GM18519 (cell line): Measurements from ENCODE around the gene F2.
"Not testable (repeated sequence)": the region's sequence is repeated elsewhere in the genome, so short reads cannot be mapped to it uniquely, and the experiment has no call there.

Experiments used
- ATAC-seq: cut with Tn5 transposase; IDR thresholded peaks from one replicate; pipeline ENCODE4 v1.9.1; 2021; ENCODE audit warnings: mild to moderate bottlenecking, moderate library complexity; ENCODE audit not compliant: unreplicated experiment, low FRiP score

The F2 gene

DNA sequence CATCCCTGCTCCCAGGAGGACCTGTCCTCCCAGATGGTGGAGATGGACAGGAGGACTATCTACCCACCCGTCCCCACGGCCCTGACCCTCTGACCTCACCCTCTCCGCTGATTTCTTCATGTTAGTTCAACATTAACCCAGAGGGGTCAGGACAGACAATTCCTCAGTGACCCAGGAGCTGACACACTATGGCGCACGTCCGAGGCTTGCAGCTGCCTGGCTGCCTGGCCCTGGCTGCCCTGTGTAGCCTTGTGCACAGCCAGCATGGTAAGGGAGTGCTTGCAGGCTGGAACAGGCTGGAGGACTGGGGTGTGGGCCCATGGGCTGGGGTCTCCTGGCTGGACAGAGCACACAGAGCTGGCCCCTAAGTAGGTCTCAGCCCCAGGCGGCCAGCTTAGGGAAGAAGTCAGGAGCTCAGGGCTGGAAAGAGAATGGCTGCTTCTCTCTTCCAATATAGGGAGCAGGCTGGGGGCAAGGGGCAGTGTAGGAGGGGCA lies at the start of gene F2:
Gene F2 (plus strand): TSS at position 166 of the 495 bp plus-strand sequence. CDS start 23 bp downstream, at position 189.
- no peak for ATAC-seq

DNA sequence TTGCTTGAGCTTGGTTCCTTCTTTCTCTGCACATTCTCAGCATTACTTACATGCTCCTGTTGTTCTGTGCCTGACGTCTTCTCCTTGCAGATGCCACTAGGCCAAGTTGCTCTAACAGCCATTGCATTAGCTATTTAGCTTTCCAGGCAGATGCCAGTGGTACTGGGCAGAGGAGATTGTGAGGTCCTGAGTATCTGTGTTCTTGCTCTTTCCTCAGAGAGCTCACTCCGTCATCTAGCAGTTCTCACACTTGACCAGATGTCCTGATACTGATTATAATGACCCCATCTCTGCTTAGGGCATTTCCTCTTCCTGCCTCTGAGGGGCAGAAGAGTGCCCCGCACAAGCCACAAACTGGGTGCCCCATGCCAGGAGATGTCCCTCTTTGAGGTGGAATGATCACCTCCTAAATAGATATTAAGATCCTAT lies 49.3 kb upstream of the F2 start:
- no peak for ATAC-seq

DNA sequence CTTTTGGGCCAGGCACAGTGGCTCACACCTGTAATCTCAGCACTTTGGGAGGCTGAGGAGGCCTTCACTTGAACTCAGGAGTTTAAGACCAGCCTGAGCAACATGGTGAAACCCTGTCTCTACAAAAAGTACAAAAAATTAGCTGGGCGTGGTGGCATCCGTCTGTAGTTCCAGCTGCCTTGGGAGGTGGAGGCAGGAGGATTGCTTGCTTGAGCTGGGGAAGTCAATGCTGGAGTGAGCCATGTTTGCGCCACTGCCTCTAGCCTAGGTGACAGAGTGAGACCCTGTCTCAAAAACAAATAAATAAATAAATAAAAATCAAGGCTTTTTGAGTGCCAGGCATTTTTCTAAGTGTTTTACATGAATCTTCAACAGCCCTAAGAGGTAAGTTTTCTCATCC lies 48.5 kb upstream of the F2 start:
- not testable (repeated sequence) for ATAC-seq

DNA sequence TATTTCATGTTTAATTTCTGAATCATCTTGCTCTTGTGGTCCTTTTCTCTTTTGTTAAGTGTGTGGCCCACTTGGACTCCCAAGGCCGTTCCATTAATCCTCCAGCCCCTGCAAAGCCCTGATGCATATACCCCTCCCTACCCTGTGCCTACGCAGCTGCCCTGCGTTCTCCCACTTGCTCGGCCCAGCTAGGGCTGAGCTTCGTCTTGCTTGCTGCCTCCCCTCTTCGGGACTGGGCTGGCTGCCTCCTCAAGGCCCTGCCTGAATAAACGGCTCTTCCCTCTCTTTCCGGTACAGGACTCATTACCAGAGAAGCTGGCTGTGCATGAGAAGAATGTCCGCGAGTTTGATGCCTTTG lies 47.1 kb upstream of the F2 start:
- no peak for ATAC-seq

DNA sequence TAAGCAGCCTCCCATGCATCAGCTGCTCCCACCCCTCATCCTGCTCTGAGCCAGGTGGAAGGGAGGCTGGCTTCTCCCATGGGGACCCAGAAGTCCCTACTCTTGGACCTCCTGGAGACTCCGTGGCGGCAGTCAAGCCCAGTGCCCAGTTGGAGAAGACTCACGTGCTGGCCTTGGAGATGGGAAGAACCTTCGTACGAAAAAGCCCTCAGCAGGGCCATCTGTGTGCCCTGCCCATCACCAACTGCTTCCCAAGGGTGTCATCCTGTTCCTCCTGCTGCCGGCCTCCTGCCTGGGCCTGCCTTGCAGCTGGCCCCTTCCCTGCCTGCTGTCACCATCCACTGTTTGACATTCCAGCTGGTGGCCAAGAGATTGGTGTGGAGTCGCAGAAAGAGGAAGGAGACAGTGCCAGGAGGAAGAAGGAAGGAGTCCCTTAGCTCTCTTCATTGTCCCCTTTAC lies 46.6 kb upstream of the F2 start:
- no peak for ATAC-seq

DNA sequence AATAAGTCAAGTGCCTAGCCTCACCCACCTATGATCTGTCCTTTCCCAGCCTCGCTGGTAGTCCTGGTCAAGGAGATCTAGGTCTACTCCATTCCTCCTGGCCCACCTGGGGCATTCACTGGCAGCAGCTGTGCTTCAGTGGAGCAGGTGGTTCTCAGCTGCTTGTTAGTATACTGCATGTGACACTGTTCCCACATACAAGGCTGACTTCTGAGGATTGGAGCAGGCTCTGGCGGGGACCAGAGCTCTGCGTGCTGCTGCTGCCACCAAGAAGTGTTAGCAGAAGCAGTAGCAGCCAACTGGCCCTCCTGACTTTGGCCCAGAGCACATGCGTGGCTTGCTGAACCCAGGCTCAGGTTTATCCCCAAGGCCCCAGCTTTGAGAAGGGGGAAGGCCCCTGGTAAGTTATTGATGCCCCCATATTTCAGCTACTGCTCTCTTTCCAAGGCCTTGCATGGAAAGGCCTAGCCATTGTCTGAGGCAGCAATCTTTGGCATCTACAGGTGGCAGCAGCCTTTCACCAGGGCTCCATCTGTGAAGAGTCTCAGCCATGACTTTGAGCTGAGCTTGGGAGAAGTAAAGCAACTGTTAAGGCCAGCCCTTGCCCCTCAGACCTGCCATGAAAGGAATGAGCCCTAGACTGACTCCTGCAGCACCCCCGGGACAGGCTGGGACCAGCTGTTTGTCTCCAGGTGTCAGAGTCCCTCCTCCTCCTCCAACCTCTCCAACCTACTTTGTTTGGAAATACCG lies 45.1 kb upstream of the F2 start:
- no peak for ATAC-seq

DNA sequence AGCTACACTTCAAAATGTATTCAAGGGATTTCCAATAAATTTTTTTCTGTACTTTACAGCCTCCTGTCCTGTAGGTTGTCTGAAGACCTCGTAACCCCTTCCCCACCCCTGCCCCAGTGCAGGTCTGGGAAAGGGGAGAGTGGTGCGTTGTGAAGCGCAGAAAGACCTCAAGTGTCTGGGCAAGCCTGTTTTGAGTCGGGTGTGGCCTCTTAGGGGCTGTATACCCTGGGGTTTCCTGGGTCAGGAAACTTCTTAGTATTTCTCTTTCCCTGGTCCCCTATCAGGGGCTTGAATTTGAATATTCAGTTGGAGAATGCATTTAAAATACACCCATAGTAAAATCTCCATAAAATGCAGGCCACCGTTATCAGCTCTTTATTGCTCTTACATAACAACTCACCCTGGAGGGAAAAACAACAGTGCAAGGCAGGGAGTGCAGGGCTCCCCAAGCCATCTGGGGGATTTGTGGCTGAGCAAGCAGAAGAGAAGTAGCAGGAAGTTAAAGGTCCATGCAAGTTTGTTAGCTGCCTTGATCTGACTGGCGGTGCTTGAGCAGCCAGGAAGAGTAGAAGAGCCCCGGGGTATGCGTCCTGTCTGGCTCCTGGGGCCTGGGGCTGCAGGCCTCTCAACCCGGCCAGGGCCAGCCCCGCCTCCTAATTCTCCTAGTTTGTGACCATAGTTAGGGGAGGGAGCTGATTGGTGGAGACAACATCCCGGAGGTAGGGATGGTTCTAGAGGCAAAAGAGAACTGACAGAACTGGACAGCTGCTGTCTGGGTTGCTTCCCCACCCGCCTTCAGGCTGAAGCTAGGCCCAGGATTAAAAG lies 44.3 kb upstream of the F2 start:
- ATAC-seq, result no peak

DNA sequence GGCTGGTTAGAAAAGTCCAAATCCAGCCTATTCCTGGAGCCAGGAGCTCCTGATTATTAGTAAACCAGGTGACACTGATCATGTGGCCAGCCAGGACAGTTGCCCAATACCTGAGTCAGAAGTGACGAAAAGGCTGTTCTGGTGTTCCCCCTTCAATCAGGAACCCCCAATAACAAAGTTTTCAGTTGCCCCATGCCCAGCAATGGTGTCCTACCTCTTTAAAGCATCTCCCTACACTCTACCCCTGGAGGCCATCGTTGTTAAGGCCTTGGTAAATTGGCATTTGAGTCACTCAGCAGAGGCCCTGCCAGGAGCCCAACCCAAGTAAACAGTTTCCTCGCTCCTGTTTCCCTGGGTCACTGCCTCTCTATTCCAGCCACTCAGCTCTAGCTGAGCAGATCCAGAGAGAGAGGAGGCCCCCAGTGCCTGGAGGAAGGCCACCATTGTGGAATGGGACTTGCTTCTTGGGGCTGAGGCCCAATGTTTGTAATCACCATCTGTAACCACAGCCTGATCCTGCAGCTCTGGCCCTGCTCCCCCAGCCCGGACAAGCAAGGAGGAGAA lies 43.6 kb upstream of the F2 start:
- no peak for ATAC-seq

DNA sequence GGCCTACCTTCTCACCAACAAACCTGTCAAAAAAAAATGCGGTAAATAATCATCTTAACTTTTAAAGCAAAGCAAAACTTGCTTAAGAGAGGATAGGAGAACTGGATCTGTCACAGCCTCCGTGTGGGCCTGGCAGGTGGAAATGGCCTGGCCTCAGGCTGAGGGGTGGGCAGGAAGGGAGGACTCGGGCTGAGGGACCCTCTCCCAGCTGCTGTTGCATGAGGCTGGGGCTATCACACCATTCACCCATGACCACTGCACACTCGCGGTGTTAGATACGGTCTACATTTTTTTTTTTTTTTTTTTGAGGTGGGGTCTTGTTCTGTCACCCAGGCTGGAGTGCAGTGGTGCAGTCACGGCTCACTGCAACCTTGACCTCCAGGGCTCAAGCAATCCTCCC lies 43.1 kb upstream of the F2 start:
- ATAC-seq, result no peak

DNA sequence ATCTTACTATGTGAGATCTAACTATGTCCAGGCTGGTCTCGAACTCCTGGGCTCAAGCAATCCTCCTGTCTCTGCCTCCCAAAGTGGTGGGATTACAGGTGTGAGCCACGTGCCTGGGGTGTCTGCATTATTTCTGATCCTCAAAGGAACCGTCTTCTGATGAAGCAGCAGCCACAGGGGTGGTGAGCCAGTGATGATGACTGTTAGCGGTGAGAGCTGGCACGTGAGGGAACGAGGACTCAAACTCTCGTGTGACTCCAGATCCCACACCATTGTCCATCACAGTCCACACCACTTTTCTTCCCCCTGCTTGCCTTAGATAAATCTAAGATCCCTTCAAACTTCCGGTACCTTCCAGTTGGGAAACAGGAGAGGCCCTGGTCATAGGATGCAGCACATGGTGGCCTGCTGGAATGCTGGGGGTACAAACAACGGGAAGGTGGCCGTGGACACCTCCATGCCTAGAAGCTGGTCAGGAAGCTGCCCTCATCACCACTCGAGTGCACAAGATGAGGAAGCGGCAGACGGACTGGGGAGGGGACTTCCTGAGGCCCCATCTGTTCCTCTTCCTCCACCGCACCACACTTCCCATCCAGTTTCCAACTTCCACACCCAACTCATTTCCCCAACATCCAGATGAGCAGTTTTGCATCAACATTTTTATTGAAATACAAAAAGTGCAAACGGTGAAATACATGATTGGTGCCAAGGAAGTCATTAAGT lies 42.4 kb upstream of the F2 start:
- no peak for ATAC-seq

DNA sequence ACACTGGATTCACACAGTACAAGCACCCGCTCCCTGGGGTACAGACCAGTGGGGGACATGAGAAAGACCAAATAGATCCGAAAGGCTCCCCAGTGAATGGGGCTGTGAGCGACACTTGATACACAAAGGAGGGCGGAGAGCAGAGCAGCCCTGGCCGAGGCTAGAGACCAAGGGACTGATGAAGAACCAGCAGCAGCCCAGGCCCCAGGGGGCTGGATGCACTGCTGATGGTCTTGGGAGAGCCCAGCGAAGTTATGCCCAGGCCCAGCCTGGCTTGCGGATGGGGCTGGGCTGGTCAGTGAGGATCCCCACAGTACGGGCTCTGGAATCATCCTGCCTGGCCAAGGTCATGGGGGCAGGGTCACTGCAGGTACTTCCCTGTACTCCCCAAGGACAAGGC lies 41.8 kb upstream of the F2 start:
- no peak for ATAC-seq

DNA sequence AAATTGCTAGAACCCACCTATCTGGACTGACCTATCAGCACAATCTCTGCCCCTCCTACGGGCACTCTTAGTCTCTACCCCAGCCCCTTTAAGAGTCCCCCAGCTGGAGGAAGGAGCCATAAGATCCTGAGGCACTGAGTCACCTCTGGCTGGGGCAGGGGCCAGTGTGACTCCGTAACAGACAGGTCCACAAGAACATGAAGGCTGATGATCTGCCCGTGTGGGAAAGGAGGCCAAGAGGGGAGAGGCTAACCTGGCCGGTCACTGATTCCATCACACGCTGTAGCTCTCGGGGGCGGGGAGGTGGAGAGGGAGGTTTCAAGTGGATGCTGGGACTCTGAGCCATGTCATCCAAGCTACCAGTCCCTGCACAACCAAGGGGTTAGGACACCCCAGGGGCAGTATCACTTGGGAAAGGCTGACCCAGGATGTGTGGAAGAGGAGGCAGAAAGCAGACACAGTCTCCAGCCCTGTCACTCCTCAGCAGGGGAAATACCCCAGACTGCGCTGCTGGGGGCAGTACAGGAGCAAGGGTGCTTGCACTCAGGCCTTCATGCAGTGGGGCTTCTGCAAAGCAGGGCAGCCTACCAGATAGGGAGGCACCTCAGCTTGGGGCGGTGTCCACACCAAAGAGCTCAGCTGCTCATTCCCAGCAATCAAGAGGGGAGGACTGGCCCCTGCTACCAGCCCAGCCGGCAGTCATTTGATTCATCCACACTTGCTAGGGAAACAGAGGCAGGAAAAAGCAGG lies 40.8 kb upstream of the F2 start:
- no peak for ATAC-seq

DNA sequence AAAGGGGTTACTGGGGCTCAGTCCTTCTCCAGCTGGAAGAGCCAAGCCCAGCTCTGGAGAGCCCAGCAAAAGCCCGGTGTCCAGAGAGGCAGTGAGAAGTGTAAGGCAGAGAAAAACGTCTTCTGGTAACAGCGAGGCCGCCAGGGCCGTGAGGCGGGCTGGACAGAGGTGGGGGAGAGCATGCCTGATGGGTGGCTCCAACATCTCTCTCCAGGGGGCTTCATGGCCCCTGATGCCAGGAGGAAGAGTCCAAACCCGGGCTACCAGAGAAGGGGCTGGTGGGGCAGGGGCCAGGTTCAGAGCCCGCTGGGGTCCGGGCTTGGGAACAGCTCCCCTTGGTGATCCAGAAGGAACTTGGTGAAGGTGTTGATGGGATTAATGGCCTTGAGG lies 40.3 kb upstream of the F2 start:
- no peak for ATAC-seq

DNA sequence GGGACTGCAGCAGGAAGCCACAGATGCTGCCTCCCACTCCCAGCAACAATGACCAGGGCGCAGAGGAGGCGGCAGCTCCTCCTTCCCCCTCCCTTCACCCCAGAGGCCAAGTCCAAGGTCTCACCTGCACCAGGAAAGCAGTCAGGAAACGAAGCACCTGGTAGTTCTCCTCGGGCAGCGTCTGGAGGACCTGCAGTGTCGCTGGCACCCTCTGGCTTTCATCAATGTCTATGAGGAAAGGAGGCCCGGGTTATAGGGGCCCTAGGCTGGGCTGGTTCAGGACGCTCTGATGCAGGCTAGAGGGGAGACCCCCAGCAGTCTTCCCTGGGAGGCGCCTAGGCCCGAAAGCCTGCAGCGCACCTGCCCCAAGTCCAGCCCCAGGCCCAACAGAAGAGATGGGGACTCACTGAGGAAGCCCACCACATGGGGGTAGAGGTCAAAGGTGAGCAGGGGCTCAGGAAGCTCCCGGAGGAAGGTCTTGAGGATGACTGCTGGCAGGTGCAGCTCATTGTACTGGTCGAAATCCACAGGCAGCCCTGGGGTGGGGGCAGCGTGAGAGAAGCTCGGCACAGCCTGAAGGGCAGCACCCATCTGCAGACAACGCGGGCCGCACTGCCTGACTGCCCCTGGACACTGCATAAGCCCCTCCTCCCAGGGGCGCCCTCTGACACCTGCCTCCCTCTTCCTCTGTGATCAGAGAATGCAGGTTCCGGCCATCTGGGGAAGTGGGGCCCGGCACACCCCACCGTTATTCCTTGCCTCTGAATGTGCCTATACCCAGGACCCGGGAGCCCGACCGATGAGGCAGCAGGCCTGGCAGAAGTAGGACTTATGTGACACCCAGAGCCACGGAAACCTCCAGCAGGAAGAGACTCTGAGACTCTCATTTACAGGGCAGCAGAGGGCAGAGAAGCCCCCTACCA lies 39.5 kb upstream of the F2 start:
- ATAC-seq, result no peak

DNA sequence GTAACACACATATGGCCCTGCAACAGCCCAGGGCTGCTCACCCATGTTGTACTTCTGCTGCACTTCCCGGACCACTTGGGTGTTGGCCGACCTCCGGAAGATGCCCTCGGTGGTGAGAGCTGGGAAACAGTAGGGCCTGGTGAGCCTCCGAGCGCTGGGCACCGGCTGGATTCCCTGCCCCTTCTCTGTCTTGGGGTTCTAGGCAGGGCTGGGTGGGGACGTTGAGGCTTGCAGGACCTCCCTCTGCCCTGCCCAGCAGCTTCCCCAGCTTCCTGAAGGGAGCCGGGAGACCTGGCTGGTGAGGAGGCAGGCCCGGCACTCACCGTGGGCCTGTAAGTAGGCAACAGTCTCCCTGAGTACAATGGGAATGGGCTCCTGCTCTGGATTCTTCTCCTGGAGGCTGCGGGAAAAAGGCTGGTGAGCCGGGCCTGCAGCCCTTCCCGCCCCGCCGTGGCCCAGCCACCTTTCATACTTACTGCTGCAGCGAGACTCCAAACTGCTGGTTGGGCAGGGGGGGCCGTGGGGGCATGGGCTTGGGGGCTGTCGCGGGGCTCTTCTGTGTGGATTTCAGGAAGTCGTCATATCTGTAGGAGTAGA lies 38.8 kb upstream of the F2 start:
- ATAC-seq, result no peak

DNA sequence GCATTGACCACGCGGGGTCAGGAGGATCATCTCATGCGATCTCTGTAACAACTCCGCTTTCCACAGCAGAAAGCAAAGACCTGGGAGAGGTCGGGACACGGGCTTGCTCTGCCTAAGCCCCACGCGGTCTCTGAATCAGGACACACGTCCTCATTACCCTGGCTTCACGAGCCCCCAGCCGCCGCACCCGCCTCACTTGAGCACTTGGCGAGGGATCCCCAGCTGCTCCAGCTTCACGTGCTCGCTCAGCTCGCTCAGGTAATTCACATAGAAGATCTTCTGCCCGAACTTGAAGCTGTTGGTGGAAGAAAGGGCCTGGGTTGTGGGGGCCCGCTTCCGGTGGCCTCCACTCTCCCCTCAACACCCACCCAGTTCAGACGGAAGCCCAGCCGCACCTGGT lies 38.2 kb upstream of the F2 start:
- ATAC-seq, result no peak

DNA sequence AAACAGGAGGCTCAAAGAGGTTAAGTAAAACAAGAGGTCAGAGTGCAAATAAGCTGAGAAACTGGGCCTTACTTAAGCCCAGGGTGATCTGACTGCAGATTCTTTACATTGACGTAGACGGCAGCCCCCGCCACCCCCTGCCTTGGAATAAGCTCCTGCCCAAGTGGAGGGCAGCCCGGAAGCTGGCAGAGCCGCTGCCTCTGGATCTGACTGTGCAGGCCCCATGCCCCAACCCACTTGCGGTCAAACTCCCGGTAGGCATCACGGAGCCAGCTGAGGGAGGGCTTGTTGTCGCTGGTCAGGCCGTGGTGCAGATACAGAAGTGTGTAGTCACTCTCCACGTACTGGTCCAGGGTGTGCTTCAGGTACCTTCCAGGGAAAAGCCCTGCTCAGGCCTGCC lies 37.2 kb upstream of the F2 start:
- ATAC-seq, result no peak
